HepG2 (cell line): ENCODE data around the gene COBLL1. TPM values are rescaled to one million over a fixed set of nuclear protein-coding genes. Genes with fewer than 3 reads are reported as not detected.

Experiments
- KAT8 ChIP-seq: IDR thresholded peaks from 2 replicates; pipeline ENCODE4 v1.6.1; 2016; ENCODE audit warnings: missing genetic modification reagents, missing compliant biosample characterization
- MTF2 ChIP-seq: sonication (generic); formaldehyde crosslinking; IDR thresholded peaks from 2 replicates; pipeline ENCODE4 v1.5.0; 2020; ENCODE audit warnings: missing genetic modification reagents, borderline replicate concordance
- PAF1 ChIP-seq: IDR thresholded peaks from 2 replicates; pipeline ENCODE4 v1.6.1; 2016; ENCODE audit warnings: missing genetic modification reagents, missing compliant biosample characterization
- PHF8 ChIP-seq: sonication (generic); formaldehyde crosslinking; IDR thresholded peaks from 2 replicates; pipeline ENCODE4 v1.5.0; 2020; ENCODE audit warnings: missing genetic modification reagents
- SIX4 ChIP-seq: sonication (generic); formaldehyde crosslinking; IDR thresholded peaks from 2 replicates; pipeline ENCODE4 v1.4.0; 2020; ENCODE audit warnings: missing genetic modification reagents
- SOX6 ChIP-seq, 2 experiments: fragments of 450-650 bp in 1 of 2; sonication (generic) in 1 of 2; formaldehyde crosslinking in 1 of 2; IDR thresholded peaks; 2 replicates each; pipeline versions ENCODE4 v1.4.0 to v1.6.1; 2017 to 2020; ENCODE audit warnings: antibody characterized with exemption in 1 of 2, mild to moderate bottlenecking in 1 of 2, missing genetic modification reagents in 1 of 2
- THAP11 ChIP-seq: IDR thresholded peaks from 2 replicates; pipeline ENCODE4 v1.6.1; 2016; ENCODE audit warnings: missing biosample characterization, missing genetic modification reagents
- ZNF24 ChIP-seq: fragments of 450-650 bp; IDR thresholded peaks from 2 replicates; pipeline ENCODE4 v1.6.1; 2017; ENCODE audit warnings: antibody characterized with exemption, mild to moderate bottlenecking
- ZNF44 ChIP-seq: sonication (generic); formaldehyde crosslinking; IDR thresholded peaks from 2 replicates; pipeline ENCODE4 v1.5.1; 2020; ENCODE audit warnings: mild to moderate bottlenecking, missing genetic modification reagents
- ZNF678 ChIP-seq: sonication (generic); formaldehyde crosslinking; IDR thresholded peaks from 2 replicates; pipeline ENCODE4 v1.4.0; 2020; ENCODE audit warnings: mild to moderate bottlenecking, missing genetic modification reagents
- polyA plus RNA-seq, 8 experiments: library from polyadenylated mRNA; depleted of rRNA in 3 of 8; stranded (reverse) in 7 of 8; unstranded in 1 of 8; fragments of >200 nt; fragmentation: Illumina TruSeq in 4 of 8; extraction: Trizol in 4 of 8; gene quantifications; 2 replicates each; pipeline versions ENCODE4 v1.2.1 to v1.2.3, GENCODE V29; 2011 to 2016; ENCODE audit warnings: low read depth in 4 of 8, missing spikeins in 1 of 8, mixed read lengths in 1 of 8; ENCODE audit not compliant: insufficient read depth in 1 of 8
- total RNA-seq, 5 experiments: library from RNA; depleted of rRNA; stranded (reverse); fragments of >200 nt; fragmentation: Illumina TruSeq; extraction: Trizol; gene quantifications; 2 replicates each; pipeline ENCODE4 v1.2.3, GENCODE V29; 2016; ENCODE audit warnings: low read depth in 1 of 5
- TF ChIP-seq, protein P1 (sequence below): IDR thresholded peaks from 2 replicates; pipeline ENCODE4 v1.6.1; 2016
- TF ChIP-seq, protein P2 (sequence below): sonication (generic); formaldehyde crosslinking; IDR thresholded peaks from 2 replicates; pipeline ENCODE4 v1.9.0; 2021; ENCODE audit warnings: missing genetic modification reagents, mild to moderate bottlenecking, borderline replicate concordance
- TF ChIP-seq, protein P3 (sequence below): IDR thresholded peaks from 2 replicates; pipeline ENCODE4 v1.6.1; 2018; ENCODE audit warnings: missing genetic modification reagents, mild to moderate bottlenecking, missing compliant biosample characterization
- TF ChIP-seq, protein P4 (sequence below): sonication (generic); formaldehyde crosslinking; IDR thresholded peaks from 2 replicates; pipeline ENCODE4 v1.5.1; 2020; ENCODE audit warnings: mild to moderate bottlenecking, missing genetic modification reagents, moderate library complexity
- TF ChIP-seq, protein P5 (sequence below): sonication (generic); formaldehyde crosslinking; IDR thresholded peaks from 2 replicates; pipeline ENCODE4 v1.4.0; 2020; ENCODE audit warnings: missing genetic modification reagents
- TF ChIP-seq, protein P6 (sequence below): sonication (generic); formaldehyde crosslinking; IDR thresholded peaks from 2 replicates; pipeline ENCODE4 v1.8.1; 2022; ENCODE audit warnings: mild to moderate bottlenecking, missing genetic modification reagents
- TF ChIP-seq, protein P7 (sequence below): sonication (generic); formaldehyde crosslinking; IDR thresholded peaks from 2 replicates; pipeline ENCODE4 v1.5.0; 2020; ENCODE audit warnings: missing genetic modification reagents

Gene COBLL1
- total and polyA plus RNA-seq, 2 of the 13 experiments (the other 11 are each of a cell fraction or from before 2014, with no cell fraction given), result 32.6 to 86.8 TPM

DNA sequence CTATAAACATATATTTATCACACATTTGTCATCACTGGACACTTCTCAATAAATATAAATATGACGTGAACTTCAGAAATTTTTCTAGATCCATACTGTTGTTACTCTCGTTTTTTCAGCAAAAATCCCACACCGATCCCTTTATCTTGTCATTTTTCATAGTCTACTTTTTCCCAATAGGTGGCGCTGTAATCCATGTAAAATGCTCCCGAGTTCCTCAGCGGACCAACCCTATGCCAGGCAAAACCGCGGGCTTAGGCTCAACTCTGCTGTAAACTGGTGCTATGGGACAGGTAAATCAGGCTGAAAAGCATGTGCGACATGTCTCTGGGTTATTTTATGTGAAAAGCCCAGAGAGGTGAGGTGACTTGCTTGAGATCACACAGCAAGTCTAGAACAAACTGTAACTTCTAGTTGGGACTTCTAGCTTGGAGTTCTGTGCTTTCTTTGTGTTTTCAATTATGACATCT, 104.0 kb downstream of the COBLL1 start (continued):
- TF ChIP-seq, protein P1, sequence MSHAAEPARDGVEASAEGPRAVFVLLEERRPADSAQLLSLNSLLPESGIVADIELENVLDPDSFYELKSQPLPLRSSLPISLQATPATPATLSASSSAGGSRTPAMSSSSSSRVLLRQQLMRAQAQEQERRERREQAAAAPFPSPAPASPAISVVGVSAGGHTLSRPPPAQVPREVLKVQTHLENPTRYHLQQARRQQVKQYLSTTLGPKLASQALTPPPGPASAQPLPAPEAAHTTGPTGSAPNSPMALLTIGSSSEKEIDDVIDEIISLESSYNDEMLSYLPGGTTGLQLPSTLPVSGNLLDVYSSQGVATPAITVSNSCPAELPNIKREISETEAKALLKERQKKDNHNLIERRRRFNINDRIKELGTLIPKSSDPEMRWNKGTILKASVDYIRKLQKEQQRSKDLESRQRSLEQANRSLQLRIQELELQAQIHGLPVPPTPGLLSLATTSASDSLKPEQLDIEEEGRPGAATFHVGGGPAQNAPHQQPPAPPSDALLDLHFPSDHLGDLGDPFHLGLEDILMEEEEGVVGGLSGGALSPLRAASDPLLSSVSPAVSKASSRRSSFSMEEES, result peak; percentile 64; the same call in 1 of the 2 replicates
- TF ChIP-seq ZNF24 (no peak), SIX4 (CRISPR knock-in tag) (peak; percentile 21; the same call in 1 of the 2 replicates), THAP11 (CRISPR knock-in tag) (0 out of 2 replicates have a peak, but pooled peaks have one; percentile 44), SOX6 (IDR thresholded peaks at IDR 0.05) (no peak), SOX6 (CRISPR knock-in tag; IDR thresholded peaks at IDR 0.05) (peak; percentile 58; the same call in 1 of the 2 replicates), ZNF44 (CRISPR knock-in tag) (no peak), PHF8 (peak; percentile 26; the same call in 1 of the 2 replicates), KAT8 (CRISPR knock-in tag) (no peak), ZNF678 (CRISPR knock-in tag) (no peak), MTF2 (CRISPR knock-in tag) (no peak), PAF1 (CRISPR knock-in tag) (no peak)
- TF ChIP-seq, protein P2, sequence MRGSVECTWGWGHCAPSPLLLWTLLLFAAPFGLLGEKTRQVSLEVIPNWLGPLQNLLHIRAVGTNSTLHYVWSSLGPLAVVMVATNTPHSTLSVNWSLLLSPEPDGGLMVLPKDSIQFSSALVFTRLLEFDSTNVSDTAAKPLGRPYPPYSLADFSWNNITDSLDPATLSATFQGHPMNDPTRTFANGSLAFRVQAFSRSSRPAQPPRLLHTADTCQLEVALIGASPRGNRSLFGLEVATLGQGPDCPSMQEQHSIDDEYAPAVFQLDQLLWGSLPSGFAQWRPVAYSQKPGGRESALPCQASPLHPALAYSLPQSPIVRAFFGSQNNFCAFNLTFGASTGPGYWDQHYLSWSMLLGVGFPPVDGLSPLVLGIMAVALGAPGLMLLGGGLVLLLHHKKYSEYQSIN, result no peak
- TF ChIP-seq, protein P3, sequence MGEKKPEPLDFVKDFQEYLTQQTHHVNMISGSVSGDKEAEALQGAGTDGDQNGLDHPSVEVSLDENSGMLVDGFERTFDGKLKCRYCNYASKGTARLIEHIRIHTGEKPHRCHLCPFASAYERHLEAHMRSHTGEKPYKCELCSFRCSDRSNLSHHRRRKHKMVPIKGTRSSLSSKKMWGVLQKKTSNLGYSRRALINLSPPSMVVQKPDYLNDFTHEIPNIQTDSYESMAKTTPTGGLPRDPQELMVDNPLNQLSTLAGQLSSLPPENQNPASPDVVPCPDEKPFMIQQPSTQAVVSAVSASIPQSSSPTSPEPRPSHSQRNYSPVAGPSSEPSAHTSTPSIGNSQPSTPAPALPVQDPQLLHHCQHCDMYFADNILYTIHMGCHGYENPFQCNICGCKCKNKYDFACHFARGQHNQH (CRISPR knock-in tag), result peak; percentile 52; the same call in 1 of the 2 replicates
- TF ChIP-seq, protein P4, sequence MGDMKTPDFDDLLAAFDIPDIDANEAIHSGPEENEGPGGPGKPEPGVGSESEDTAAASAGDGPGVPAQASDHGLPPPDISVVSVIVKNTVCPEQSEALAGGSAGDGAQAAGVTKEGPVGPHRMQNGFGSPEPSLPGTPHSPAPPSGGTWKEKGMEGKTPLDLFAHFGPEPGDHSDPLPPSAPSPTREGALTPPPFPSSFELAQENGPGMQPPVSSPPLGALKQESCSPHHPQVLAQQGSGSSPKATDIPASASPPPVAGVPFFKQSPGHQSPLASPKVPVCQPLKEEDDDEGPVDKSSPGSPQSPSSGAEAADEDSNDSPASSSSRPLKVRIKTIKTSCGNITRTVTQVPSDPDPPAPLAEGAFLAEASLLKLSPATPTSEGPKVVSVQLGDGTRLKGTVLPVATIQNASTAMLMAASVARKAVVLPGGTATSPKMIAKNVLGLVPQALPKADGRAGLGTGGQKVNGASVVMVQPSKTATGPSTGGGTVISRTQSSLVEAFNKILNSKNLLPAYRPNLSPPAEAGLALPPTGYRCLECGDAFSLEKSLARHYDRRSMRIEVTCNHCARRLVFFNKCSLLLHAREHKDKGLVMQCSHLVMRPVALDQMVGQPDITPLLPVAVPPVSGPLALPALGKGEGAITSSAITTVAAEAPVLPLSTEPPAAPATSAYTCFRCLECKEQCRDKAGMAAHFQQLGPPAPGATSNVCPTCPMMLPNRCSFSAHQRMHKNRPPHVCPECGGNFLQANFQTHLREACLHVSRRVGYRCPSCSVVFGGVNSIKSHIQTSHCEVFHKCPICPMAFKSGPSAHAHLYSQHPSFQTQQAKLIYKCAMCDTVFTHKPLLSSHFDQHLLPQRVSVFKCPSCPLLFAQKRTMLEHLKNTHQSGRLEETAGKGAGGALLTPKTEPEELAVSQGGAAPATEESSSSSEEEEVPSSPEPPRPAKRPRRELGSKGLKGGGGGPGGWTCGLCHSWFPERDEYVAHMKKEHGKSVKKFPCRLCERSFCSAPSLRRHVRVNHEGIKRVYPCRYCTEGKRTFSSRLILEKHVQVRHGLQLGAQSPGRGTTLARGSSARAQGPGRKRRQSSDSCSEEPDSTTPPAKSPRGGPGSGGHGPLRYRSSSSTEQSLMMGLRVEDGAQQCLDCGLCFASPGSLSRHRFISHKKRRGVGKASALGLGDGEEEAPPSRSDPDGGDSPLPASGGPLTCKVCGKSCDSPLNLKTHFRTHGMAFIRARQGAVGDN (CRISPR knock-in tag), result no peak
- TF ChIP-seq, protein P5, sequence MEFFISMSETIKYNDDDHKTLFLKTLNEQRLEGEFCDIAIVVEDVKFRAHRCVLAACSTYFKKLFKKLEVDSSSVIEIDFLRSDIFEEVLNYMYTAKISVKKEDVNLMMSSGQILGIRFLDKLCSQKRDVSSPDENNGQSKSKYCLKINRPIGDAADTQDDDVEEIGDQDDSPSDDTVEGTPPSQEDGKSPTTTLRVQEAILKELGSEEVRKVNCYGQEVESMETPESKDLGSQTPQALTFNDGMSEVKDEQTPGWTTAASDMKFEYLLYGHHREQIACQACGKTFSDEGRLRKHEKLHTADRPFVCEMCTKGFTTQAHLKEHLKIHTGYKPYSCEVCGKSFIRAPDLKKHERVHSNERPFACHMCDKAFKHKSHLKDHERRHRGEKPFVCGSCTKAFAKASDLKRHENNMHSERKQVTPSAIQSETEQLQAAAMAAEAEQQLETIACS (CRISPR knock-in tag), result no peak
- TF ChIP-seq, protein P6, sequence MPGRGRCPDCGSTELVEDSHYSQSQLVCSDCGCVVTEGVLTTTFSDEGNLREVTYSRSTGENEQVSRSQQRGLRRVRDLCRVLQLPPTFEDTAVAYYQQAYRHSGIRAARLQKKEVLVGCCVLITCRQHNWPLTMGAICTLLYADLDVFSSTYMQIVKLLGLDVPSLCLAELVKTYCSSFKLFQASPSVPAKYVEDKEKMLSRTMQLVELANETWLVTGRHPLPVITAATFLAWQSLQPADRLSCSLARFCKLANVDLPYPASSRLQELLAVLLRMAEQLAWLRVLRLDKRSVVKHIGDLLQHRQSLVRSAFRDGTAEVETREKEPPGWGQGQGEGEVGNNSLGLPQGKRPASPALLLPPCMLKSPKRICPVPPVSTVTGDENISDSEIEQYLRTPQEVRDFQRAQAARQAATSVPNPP (CRISPR knock-in tag), result no peak
- TF ChIP-seq, protein P7, sequence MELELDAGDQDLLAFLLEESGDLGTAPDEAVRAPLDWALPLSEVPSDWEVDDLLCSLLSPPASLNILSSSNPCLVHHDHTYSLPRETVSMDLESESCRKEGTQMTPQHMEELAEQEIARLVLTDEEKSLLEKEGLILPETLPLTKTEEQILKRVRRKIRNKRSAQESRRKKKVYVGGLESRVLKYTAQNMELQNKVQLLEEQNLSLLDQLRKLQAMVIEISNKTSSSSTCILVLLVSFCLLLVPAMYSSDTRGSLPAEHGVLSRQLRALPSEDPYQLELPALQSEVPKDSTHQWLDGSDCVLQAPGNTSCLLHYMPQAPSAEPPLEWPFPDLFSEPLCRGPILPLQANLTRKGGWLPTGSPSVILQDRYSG (CRISPR knock-in tag), result no peak
